ENCODE results near the gene APLN.

Gene APLN

DNA sequence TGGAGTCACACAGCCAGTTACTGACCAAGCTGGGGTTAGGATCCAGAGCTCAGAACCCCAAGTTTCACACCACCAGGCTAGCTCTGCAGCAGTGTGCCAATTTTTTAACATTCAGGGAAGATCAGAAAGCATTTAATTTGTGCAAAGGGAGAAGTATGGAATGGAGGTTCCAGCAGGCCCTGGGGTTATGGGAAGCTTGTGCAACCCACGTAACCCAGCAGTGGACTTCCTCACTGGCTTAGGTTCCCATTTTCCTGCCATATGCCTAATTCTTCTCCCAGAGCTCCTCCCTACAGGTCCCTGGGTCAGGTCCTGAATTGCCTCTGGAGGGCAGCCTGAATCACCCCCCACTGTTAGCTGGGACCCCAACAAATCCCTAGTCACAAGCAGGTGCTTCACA is 14.0 kb downstream of the APLN start:
- TF ChIP-seq, protein P1, sequence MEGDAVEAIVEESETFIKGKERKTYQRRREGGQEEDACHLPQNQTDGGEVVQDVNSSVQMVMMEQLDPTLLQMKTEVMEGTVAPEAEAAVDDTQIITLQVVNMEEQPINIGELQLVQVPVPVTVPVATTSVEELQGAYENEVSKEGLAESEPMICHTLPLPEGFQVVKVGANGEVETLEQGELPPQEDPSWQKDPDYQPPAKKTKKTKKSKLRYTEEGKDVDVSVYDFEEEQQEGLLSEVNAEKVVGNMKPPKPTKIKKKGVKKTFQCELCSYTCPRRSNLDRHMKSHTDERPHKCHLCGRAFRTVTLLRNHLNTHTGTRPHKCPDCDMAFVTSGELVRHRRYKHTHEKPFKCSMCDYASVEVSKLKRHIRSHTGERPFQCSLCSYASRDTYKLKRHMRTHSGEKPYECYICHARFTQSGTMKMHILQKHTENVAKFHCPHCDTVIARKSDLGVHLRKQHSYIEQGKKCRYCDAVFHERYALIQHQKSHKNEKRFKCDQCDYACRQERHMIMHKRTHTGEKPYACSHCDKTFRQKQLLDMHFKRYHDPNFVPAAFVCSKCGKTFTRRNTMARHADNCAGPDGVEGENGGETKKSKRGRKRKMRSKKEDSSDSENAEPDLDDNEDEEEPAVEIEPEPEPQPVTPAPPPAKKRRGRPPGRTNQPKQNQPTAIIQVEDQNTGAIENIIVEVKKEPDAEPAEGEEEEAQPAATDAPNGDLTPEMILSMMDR (IDR thresholded peaks at IDR 0.05; ENCODE audit: borderline replicate concordance, insufficient read depth, low read depth, low read length): no peak
- no peak overlapping the region for H3K4me3 ChIP-seq (ENCODE audit: low read depth, low read length)

DNA sequence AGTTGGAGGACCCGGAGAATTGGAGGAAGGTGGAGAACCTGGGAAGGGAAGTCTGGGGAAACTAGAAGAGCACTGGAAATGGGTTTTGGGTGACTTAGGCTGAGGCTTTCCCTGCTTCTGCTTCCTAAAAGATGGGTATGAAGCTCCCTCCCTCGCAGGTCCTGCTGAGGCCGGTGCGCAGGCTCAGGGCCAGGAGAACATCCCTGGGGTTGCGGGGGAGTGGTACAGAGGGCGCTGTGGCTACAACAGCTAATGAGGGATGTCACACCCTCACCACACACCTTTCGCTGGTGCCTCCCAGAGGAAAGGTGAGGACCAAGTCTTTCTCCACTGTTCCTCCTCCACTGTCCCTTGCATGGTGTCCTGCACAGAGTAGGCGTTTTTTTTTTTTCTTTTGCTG is 15.8 kb downstream of the APLN start:
- TF ChIP-seq, protein P1 (IDR thresholded peaks at IDR 0.05; ENCODE audit: borderline replicate concordance, insufficient read depth, low read depth, low read length): no peak
- no peak overlapping the region for H3K4me3 ChIP-seq (ENCODE audit: low read depth, low read length)

GRCh38 chrX:129637217-129638109 is 17.3 kb downstream of the APLN start:
- TF ChIP-seq, protein P1 (IDR thresholded peaks at IDR 0.05; ENCODE audit: borderline replicate concordance, insufficient read depth, low read depth, low read length): peak; percentile 91

DNA sequence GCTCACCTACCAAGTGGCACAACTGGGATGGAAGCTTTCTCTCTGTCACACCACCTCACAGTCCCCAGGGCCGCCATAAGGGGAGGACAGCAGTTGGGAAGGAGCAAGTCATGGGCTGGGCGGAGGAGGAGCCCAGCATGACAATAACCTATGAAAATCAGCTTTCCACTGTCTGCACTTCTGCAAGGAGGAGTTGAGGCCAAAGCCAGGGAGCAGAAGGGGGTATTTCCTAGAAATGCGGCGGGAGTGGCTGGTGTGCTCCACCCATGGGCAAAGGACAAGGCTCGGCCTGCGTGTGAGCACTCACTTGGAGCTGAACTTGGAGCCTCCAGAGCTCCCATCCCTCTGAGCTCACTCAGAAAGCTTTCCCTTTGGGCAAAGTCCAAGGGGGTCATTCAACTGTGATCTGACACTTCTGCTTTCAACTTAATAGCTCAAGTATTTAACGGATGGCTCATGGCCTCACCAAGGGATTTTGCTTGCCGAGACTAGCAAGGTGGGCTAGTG is 18.5 kb downstream of the APLN start:
- H3K4me3 ChIP-seq (ENCODE audit: low read depth, low read length): no peak overlapping the region
- TF ChIP-seq, protein P1 (IDR thresholded peaks at IDR 0.05; ENCODE audit: borderline replicate concordance, insufficient read depth, low read depth, low read length): no peak

More at GRCh38 chrX:129637217-129638109, 17.3 kb downstream of the APLN start:
- no peak overlapping the region for H3K4me3 ChIP-seq (ENCODE audit: low read depth, low read length)

GRCh38 chrX:129634541-129634940 is 20.2 kb downstream of the APLN start:
- no peak overlapping the region for H3K4me3 ChIP-seq (ENCODE audit: low read depth, low read length)
- TF ChIP-seq, protein P1 (IDR thresholded peaks at IDR 0.05; ENCODE audit: borderline replicate concordance, insufficient read depth, low read depth, low read length): no peak

- no peak overlapping the region for H3K4me3 ChIP-seq (ENCODE audit: low read depth, low read length)
- TF ChIP-seq, protein P1 (IDR thresholded peaks at IDR 0.05; ENCODE audit: borderline replicate concordance, insufficient read depth, low read depth, low read length): no peak
Measured at GRCh38 chrX:129632443-129632842, 22.3 kb downstream of the APLN start.

DNA sequence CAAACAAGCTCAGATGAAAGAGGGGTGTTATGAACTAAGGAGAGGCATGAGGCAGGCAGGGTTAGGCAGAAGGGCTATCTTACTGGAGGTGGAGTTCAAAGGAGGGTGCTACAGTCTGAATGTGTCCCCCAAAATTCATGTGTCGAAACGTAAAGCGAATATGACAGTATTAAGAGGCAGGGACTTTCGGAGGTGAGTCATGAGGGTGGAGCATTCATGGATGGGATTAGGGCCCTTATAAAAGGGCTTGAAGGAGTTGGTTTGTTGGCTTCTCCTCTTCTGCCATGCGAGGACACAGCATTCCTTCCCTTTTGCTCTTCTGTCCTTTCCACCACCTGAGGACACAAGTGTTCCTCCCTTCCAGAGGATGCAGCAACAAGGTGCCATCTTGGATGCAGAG is 22.9 kb downstream of the APLN start:
- H3K4me3 ChIP-seq (ENCODE audit: low read depth, low read length): no peak overlapping the region
- TF ChIP-seq, protein P1 (IDR thresholded peaks at IDR 0.05; ENCODE audit: borderline replicate concordance, insufficient read depth, low read depth, low read length): no peak

Measured in GM12875 (cell line).